ENCODE results near the gene UACA.

GRCh38 chr15:70618929-70619328 lies 144.4 kb downstream of the UACA start:
- no peak for TF ChIP-seq EZH2phosphoT487 (IDR thresholded peaks at IDR 0.05; ENCODE audit: insufficient read depth, low read depth)
- TF ChIP-seq EZH2 (IDR thresholded peaks at IDR 0.05; ENCODE audit: insufficient read depth, poor library complexity, severe bottlenecking): no peak

Data from GM23248 (cell line).